HCT116 (cell line): Measurements from ENCODE around the gene PSME3IP1. TPM values are rescaled to one million over a fixed set of nuclear protein-coding genes. Genes with fewer than 3 reads are reported as not detected.

ENCODE experiments used
- ATAC-seq: fragments of 200-7000 bp; cut with Tn5 transposase; 2 replicates; pipeline ENCODE4 v1.9.1; 2020; ENCODE audit warnings: mild to moderate bottlenecking, moderate library complexity
- BruUV-seq: library from RNA; stranded (reverse); fragments of 400-500 nt; replicated peaks from 2 replicates; lab custom pipeline; 2021; lab: Mats Ljungman, UMichigan
- CTCF ChIA-PET: fragments of 300-600 bp; sonication (Branson Sonifier 250); formaldehyde crosslinking; loops from one replicate; lab custom pipeline; 2021; ENCODE audit warnings: antibody characterized with exemption; lab: Charles Lee
- POLR2A ChIA-PET: fragments of 300-600, 350-600 bp; sonication (Branson Sonifier 250); formaldehyde crosslinking; loops from one replicate; lab custom pipeline; 2021; ENCODE audit warnings: antibody characterized with exemption; lab: Charles Lee
- RAD21 ChIA-PET, 2 experiments: fragments of 300-600 bp; sonication (Branson Sonifier 250); formaldehyde crosslinking; loops; one replicate each; lab custom pipeline; 2023; ENCODE audit warnings: low total read pairs in 2 of 2; ENCODE audit not compliant: uncharacterized antibody in 2 of 2, unreplicated experiment in 2 of 2, low non-redundant PET in 1 of 2; lab: Charles Lee
- DNase-seq: peaks from one replicate; pipeline ENCODE4 v3.0.0-alpha.2; 2010; ENCODE audit warnings: low read depth, low spot score
- H2AFZ ChIP-seq: fragments of 200-600 bp; shearing (Covaris generic), sonication (generic); 2 replicates; pipeline ENCODE4 v1.6.1; 2017; ENCODE audit warnings: low read depth, mixed run types, mixed read lengths, antibody characterized with exemption, low read length; ENCODE audit not compliant: poor library complexity, severe bottlenecking
- H3K27ac ChIP-seq: 2 replicates; pipeline ENCODE4 v1.5.1; 2012; ENCODE audit warnings: low read depth, low read length
- H3K27me3 ChIP-seq: fragments of 200-600 bp; sonication (generic); 2 replicates; pipeline ENCODE4 v1.6.1; 2016; ENCODE audit warnings: mixed run types, low read length, mixed read lengths; ENCODE audit not compliant: insufficient read depth
- H3K36me3 ChIP-seq, 2 experiments: fragments of 200-500 bp in 1 of 2; fragments of 200-600 bp in 1 of 2; sonication (Bioruptor generic) in 1 of 2; sonication (generic) in 1 of 2; 2 replicates each; pipeline versions ENCODE4 v1.5.1 to v1.6.1; 2014 to 2016; ENCODE audit warnings: low read length in 2 of 2, inconsistent platforms in 1 of 2, mixed read lengths in 1 of 2, mixed run types in 1 of 2; ENCODE audit not compliant: insufficient read depth in 2 of 2, control insufficient read depth in 1 of 2
- H3K4me1 ChIP-seq, 2 experiments: fragments of 200-600 bp in 1 of 2; sonication (generic) in 1 of 2; 2 replicates each; pipeline versions ENCODE4 v1.5.1 to v1.6.1; 2012 to 2017; ENCODE audit warnings: low read length in 2 of 2, inconsistent platforms in 1 of 2, mild to moderate bottlenecking in 1 of 2, mixed read lengths in 1 of 2, mixed run types in 1 of 2, moderate library complexity in 1 of 2; ENCODE audit not compliant: insufficient read depth in 2 of 2, control insufficient read depth in 1 of 2
- H3K4me2 ChIP-seq: fragments of 200-600 bp; sonication (generic); 2 replicates; pipeline ENCODE4 v1.6.1; 2017; ENCODE audit warnings: mixed run types, low read length, mixed read lengths
- H3K4me3 ChIP-seq, 2 experiments: fragments of 200-600 bp in 1 of 2; sonication (generic) in 1 of 2; replicated peaks in 1 of 2; 2 replicates each; pipeline ENCODE4 v1.5.1; 2011 to 2016; ENCODE audit warnings: low read length in 2 of 2, control low read depth in 1 of 2, low read depth in 1 of 2, mild to moderate bottlenecking in 1 of 2, mixed read lengths in 1 of 2, mixed run types in 1 of 2
- H3K79me2 ChIP-seq: fragments of 200-600 bp; sonication (generic); 2 replicates; pipeline ENCODE4 v1.6.1; 2017; ENCODE audit warnings: mild to moderate bottlenecking, mixed run types, low read length, moderate library complexity, mixed read lengths; ENCODE audit not compliant: insufficient read depth
- H3K9ac ChIP-seq: fragments of 200-600 bp; sonication (generic); 2 replicates; pipeline ENCODE4 v1.6.1; 2016; ENCODE audit warnings: low read length, mixed read lengths
- H3K9me2 ChIP-seq: fragments of 200-600 bp; sonication (generic), shearing (Covaris generic); 2 replicates; pipeline ENCODE4 v1.6.1; 2017; ENCODE audit warnings: mixed run types, mild to moderate bottlenecking, moderate library complexity; ENCODE audit not compliant: insufficient read depth
- H3K9me3 ChIP-seq, 2 experiments: fragments of 200-500 bp in 1 of 2; fragments of 200-600 bp in 1 of 2; sonication (Bioruptor generic) in 1 of 2; sonication (generic) in 1 of 2; 2 replicates each; pipeline ENCODE4 v1.6.1; 2014 to 2017; ENCODE audit warnings: low read length in 2 of 2, mixed read lengths in 2 of 2, inconsistent platforms in 1 of 2, low read depth in 1 of 2, mild to moderate bottlenecking in 1 of 2, mixed run types in 1 of 2, moderate library complexity in 1 of 2; ENCODE audit not compliant: control insufficient read depth in 1 of 2, insufficient read depth in 1 of 2
- H4K20me1 ChIP-seq: fragments of 200-600 bp; sonication (generic), shearing (Covaris generic); 2 replicates; pipeline ENCODE4 v1.6.1; 2017; ENCODE audit warnings: mixed run types, mild to moderate bottlenecking, moderate library complexity; ENCODE audit not compliant: insufficient read depth
- ATF3 ChIP-seq: IDR thresholded peaks from 2 replicates; pipeline ENCODE4 v1.6.1; 2012
- CTCF ChIP-seq, 3 experiments: fragments of 200-600 bp in 1 of 3; sonication (generic) in 1 of 3; IDR thresholded peaks in 2 of 3; conservative IDR thresholded peaks in 1 of 3; 2 replicates each; pipeline ENCODE4 v1.5.1; 2012 to 2017; ENCODE audit warnings: low read depth in 2 of 3, low read length in 2 of 3, antibody characterized with exemption in 1 of 3, borderline replicate concordance in 1 of 3, control low read depth in 1 of 3, mild to moderate bottlenecking in 1 of 3, mixed read lengths in 1 of 3, mixed run types in 1 of 3, moderate library complexity in 1 of 3; ENCODE audit not compliant: insufficient read depth in 1 of 3
- EGR1 ChIP-seq: IDR thresholded peaks from 2 replicates; pipeline ENCODE4 v1.6.1; 2012; ENCODE audit warnings: low read depth
- EZH2phosphoT487 ChIP-seq: fragments of 200-600 bp; IDR thresholded peaks from 2 replicates; pipeline ENCODE4 v1.6.1; 2018; ENCODE audit warnings: antibody characterized with exemption, borderline replicate concordance
- FOSL1 ChIP-seq: IDR thresholded peaks from 2 replicates; pipeline ENCODE4 v1.6.1; 2012; ENCODE audit warnings: low read depth
- MAX ChIP-seq: IDR thresholded peaks from 2 replicates; pipeline ENCODE4 v1.6.1; 2012
- POLR2A ChIP-seq: IDR thresholded peaks from 2 replicates; pipeline ENCODE4 v1.7.0; 2011; ENCODE audit warnings: borderline replicate concordance; ENCODE audit not compliant: insufficient read depth, insufficient read length; ENCODE audit errors: extremely low read depth
- POLR2AphosphoS5 ChIP-seq: IDR thresholded peaks from 2 replicates; pipeline ENCODE4 v1.6.1; 2011; ENCODE audit warnings: mild to moderate bottlenecking, low read depth, low read length, moderate library complexity
- RAD21 ChIP-seq: IDR thresholded peaks from 2 replicates; pipeline ENCODE4 v1.6.1; 2012; ENCODE audit warnings: low read depth, mild to moderate bottlenecking
- REST ChIP-seq: IDR thresholded peaks from 2 replicates; pipeline ENCODE4 v1.6.1; 2012; ENCODE audit warnings: low read depth
- SP1 ChIP-seq: IDR thresholded peaks from 2 replicates; pipeline ENCODE4 v1.6.1; 2012; ENCODE audit warnings: low read depth
- SRF ChIP-seq: IDR thresholded peaks from 2 replicates; pipeline ENCODE4 v1.6.1; 2012; ENCODE audit warnings: low read depth
- TCF7L2 ChIP-seq: IDR thresholded peaks from 2 replicates; pipeline ENCODE4 v1.7.0; 2011; ENCODE audit warnings: borderline replicate concordance, inconsistent platforms; ENCODE audit not compliant: insufficient read depth, insufficient read length; ENCODE audit errors: extremely low read depth
- ZBTB33 ChIP-seq: IDR thresholded peaks from 2 replicates; pipeline ENCODE4 v1.6.1; 2011; ENCODE audit warnings: mild to moderate bottlenecking, low read length, moderate library complexity; ENCODE audit not compliant: insufficient replicate concordance; ENCODE audit errors: extremely low read depth
- ZFX ChIP-seq: fragments of 450-650 bp; IDR thresholded peaks from 2 replicates; pipeline ENCODE4 v1.6.1; 2017
- ZNF274 ChIP-seq: fragments of 200-500 bp; sonication (Bioruptor generic); IDR thresholded peaks from 2 replicates; pipeline ENCODE4 v1.6.1; 2014; ENCODE audit warnings: mild to moderate bottlenecking, low read depth, low read length, inconsistent platforms
- intact Hi-C: fragments of 100-400 bp; cut with micrococcal nuclease; formaldehyde crosslinking; loops from 2 replicates; pipeline ENCODE4 v1.10.0; 2022
- total RNA-seq: library from RNA; stranded (reverse); gene quantifications from one replicate; pipeline ENCODE4 v1.2.1, GENCODE V29; 2021; ENCODE audit not compliant: unreplicated experiment

The PSME3IP1 gene
- total RNA-seq, 1 experiment from 2014 or later = 88.5 TPM

- H4K20me1 ChIP-seq = no peaks in the 10 kb centered on the region
- no peak overlapping the region for H2AFZ ChIP-seq
- POLR2A ChIA-PET = no interaction called here
- H3K36me3 ChIP-seq = peaks cover 9 to 14% of the 10 kb centered on the region in 2 experiments; a peak in 2 of 4 replicates
- no peaks in the 10 kb centered on the region for H3K4me1 ChIP-seq
- no peak for ATAC-seq
- H3K9ac ChIP-seq = no peak overlapping the region
- no peak for DNase-seq
- RAD21 ChIA-PET = no interaction called here
- intact Hi-C loops = no loop called here
- H3K27me3 ChIP-seq = no peaks in the 10 kb centered on the region
- CTCF ChIA-PET = no interaction called here
- TF ChIP-seq POLR2A = no peak
- TF ChIP-seq TCF7L2 = no peak
- TF ChIP-seq ATF3 = no peak
- no peak for TF ChIP-seq SRF
- no peak for TF ChIP-seq REST
- TF ChIP-seq SP1 = no peak
- no peak for TF ChIP-seq ZNF274
- no peak for TF ChIP-seq EGR1
- TF ChIP-seq MAX = no peak
- no peak for TF ChIP-seq ZBTB33
- no peak for TF ChIP-seq EZH2phosphoT487
- TF ChIP-seq CTCF (IDR thresholded peaks at IDR 0.05 in 2 of 3, conservative IDR thresholded peaks at IDR 0.05 in 1 of 3; ENCODE audit: borderline replicate concordance in 1 of 3, insufficient read depth in 1 of 3, low read depth in 2 of 3, low read length in 2 of 3) = no peak
- no peak for TF ChIP-seq ZFX
- no peak for TF ChIP-seq FOSL1
- TF ChIP-seq POLR2AphosphoS5 = no peak
- no peak for TF ChIP-seq RAD21
- H3K79me2 ChIP-seq = no peaks in the 10 kb centered on the region
- H3K4me3 ChIP-seq = no peak overlapping the region
- no peak overlapping the region for H3K27ac ChIP-seq
- no peak overlapping the region for H3K4me2 ChIP-seq
- H3K9me3 ChIP-seq = no peaks in the 10 kb centered on the region
- BruUV-seq = no TSS peak
- no peaks in the 10 kb centered on the region for H3K9me2 ChIP-seq
Measured at GRCh38 chr16:57149391-57149790, 36.4 kb downstream of the PSME3IP1 start.
